Skeletal muscle satellite cell (primary cell): ENCODE measurements around the gene DNAJC2. TPM values are rescaled to one million over a fixed set of nuclear protein-coding genes. Genes with fewer than 3 reads are reported as not detected.
A peak's percentile ranks its signal among the peaks of the same experiment; 100 is the strongest.

Source experiments
- H3K27me3 ChIP-seq: 2 replicates; pipeline ENCODE4 v1.7.0; 2013; ENCODE audit warnings: low read length; ENCODE audit not compliant: control insufficient read depth, insufficient read depth
- H3K36me3 ChIP-seq: 2 replicates; pipeline ENCODE4 v1.7.0; 2013; ENCODE audit warnings: mild to moderate bottlenecking, control low read depth, low read length; ENCODE audit not compliant: insufficient read depth
- H3K4me1 ChIP-seq: 2 replicates; pipeline ENCODE4 v1.7.0; 2013; ENCODE audit warnings: low read length; ENCODE audit not compliant: control insufficient read depth, insufficient read depth
- H3K4me2 ChIP-seq: 2 replicates; pipeline ENCODE4 v1.7.0; 2013; ENCODE audit warnings: mild to moderate bottlenecking, low read length
- H3K4me3 ChIP-seq: 2 replicates; pipeline ENCODE4 v1.7.0; 2013; ENCODE audit warnings: low read length
- H3K9ac ChIP-seq: 2 replicates; pipeline ENCODE4 v1.7.0; 2013; ENCODE audit warnings: mild to moderate bottlenecking, low read depth, low read length, moderate library complexity
- H3K9me3 ChIP-seq: replicated peaks from 2 replicates; pipeline ENCODE4 v1.7.0; 2013; ENCODE audit warnings: mild to moderate bottlenecking, control low read depth, low read length
- total RNA-seq: library from RNA; depleted of rRNA; stranded (reverse); fragments of >200 nt; gene quantifications from 2 replicates; pipeline ENCODE4 v1.2.3, GENCODE V29; 2012; rRNA removed

The DNAJC2 gene
- 24.0 and 28.4 TPM in 2 replicates for total RNA-seq

GRCh38 chr7:103344453-103345149 is at the start of gene DNAJC2:
Gene DNAJC2 (minus strand): TSS chr7:103344767. CDS start chr7:103344622, 145 bp downstream.
- Histone ChIP-seq H3K4me2 (peak within 1 kb of the TSS; percentile 91), H3K9me3 (no peaks in the 10 kb centered on the region), H3K9ac (peak within 1 kb of the TSS; percentile 92), H3K27me3 (no peaks in the 10 kb centered on the region), H3K4me3 (peak within 1 kb of the TSS; percentile 87), H3K36me3 (peaks cover 20% of the 10 kb centered on the region), H3K4me1 (peaks cover 20% of the 10 kb centered on the region)

GRCh38 chr7:103391976-103392375 is 47.4 kb upstream of the DNAJC2 start:
- no peaks in the 10 kb centered on the region for H3K4me1 ChIP-seq
- no peaks in the 10 kb centered on the region for H3K36me3 ChIP-seq
- no peak overlapping the region for H3K4me2 ChIP-seq
- peaks cover 17% of the 10 kb centered on the region for H3K27me3 ChIP-seq
- no peak overlapping the region for H3K9ac ChIP-seq
- H3K9me3 ChIP-seq: no peaks in the 10 kb centered on the region
- H3K4me3 ChIP-seq: no peak overlapping the region

- H3K36me3 ChIP-seq: no peaks in the 10 kb centered on the region
- H3K9me3 ChIP-seq: no peaks in the 10 kb centered on the region
- no peak overlapping the region for H3K4me3 ChIP-seq
- H3K4me2 ChIP-seq: no peak overlapping the region
- H3K27me3 ChIP-seq: peaks cover 17% of the 10 kb centered on the region
- no peaks in the 10 kb centered on the region for H3K4me1 ChIP-seq
- no peak overlapping the region for H3K9ac ChIP-seq
These were observed 46.6 kb upstream of the DNAJC2 start for GRCh38 chr7:103391150-103391549.

- H3K4me1 ChIP-seq: no peaks in the 10 kb centered on the region
- no peak overlapping the region for H3K9ac ChIP-seq
- peaks cover 13% of the 10 kb centered on the region for H3K27me3 ChIP-seq
- no peaks in the 10 kb centered on the region for H3K36me3 ChIP-seq
- H3K9me3 ChIP-seq: no peaks in the 10 kb centered on the region
- H3K4me2 ChIP-seq: no peak overlapping the region
- H3K4me3 ChIP-seq: no peak overlapping the region
These were observed 44.7 kb upstream of the DNAJC2 start for GRCh38 chr7:103389263-103389662.

GRCh38 chr7:103388469-103389140 is 44.0 kb upstream of the DNAJC2 start:
- Histone ChIP-seq H3K4me1 (no peaks in the 10 kb centered on the region), H3K36me3 (no peaks in the 10 kb centered on the region), H3K9ac (no peak overlapping the region), H3K4me2 (no peak overlapping the region), H3K9me3 (no peaks in the 10 kb centered on the region), H3K4me3 (no peak overlapping the region), H3K27me3 (peaks cover 13% of the 10 kb centered on the region)

GRCh38 chr7:103387242-103387641 is 42.7 kb upstream of the DNAJC2 start:
- Histone ChIP-seq H3K27me3 (peaks cover 13% of the 10 kb centered on the region), H3K4me1 (no peaks in the 10 kb centered on the region), H3K4me3 (no peak overlapping the region), H3K36me3 (no peaks in the 10 kb centered on the region), H3K9me3 (no peaks in the 10 kb centered on the region), H3K4me2 (no peak overlapping the region), H3K9ac (no peak overlapping the region)

- no peaks in the 10 kb centered on the region for H3K9me3 ChIP-seq
- no peak overlapping the region for H3K4me3 ChIP-seq
- H3K9ac ChIP-seq: no peak overlapping the region
- H3K4me2 ChIP-seq: no peak overlapping the region
- H3K4me1 ChIP-seq: no peaks in the 10 kb centered on the region
- H3K36me3 ChIP-seq: no peaks in the 10 kb centered on the region
- peaks cover 18% of the 10 kb centered on the region for H3K27me3 ChIP-seq
These were observed 37.5 kb upstream of the DNAJC2 start for GRCh38 chr7:103382032-103382402.

- H3K4me3 ChIP-seq: no peak overlapping the region
- H3K27me3 ChIP-seq: peaks cover 19% of the 10 kb centered on the region
- no peak overlapping the region for H3K4me2 ChIP-seq
- no peaks in the 10 kb centered on the region for H3K9me3 ChIP-seq
- no peaks in the 10 kb centered on the region for H3K4me1 ChIP-seq
- no peak overlapping the region for H3K9ac ChIP-seq
- no peaks in the 10 kb centered on the region for H3K36me3 ChIP-seq
These were observed 36.9 kb upstream of the DNAJC2 start for GRCh38 chr7:103381280-103382031.

GRCh38 chr7:103380395-103381191 is 36.0 kb upstream of the DNAJC2 start:
- H3K4me3 ChIP-seq: no peak overlapping the region
- no peaks in the 10 kb centered on the region for H3K36me3 ChIP-seq
- H3K4me1 ChIP-seq: no peaks in the 10 kb centered on the region
- H3K9me3 ChIP-seq: no peaks in the 10 kb centered on the region
- H3K9ac ChIP-seq: no peak overlapping the region
- peaks cover 19% of the 10 kb centered on the region for H3K27me3 ChIP-seq
- H3K4me2 ChIP-seq: no peak overlapping the region

- Histone ChIP-seq H3K27me3 (peaks cover 19% of the 10 kb centered on the region), H3K9ac (no peak overlapping the region), H3K36me3 (no peaks in the 10 kb centered on the region), H3K9me3 (no peaks in the 10 kb centered on the region), H3K4me3 (no peak overlapping the region), H3K4me1 (no peaks in the 10 kb centered on the region), H3K4me2 (no peak overlapping the region)
These were observed 34.9 kb upstream of the DNAJC2 start for GRCh38 chr7:103379270-103379975.
